ENCODE results near the gene CRYGN.

Gene CRYGN, protein sequence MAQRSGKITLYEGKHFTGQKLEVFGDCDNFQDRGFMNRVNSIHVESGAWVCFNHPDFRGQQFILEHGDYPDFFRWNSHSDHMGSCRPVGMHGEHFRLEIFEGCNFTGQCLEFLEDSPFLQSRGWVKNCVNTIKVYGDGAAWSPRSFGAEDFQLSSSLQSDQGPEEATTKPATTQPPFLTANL

DNA sequence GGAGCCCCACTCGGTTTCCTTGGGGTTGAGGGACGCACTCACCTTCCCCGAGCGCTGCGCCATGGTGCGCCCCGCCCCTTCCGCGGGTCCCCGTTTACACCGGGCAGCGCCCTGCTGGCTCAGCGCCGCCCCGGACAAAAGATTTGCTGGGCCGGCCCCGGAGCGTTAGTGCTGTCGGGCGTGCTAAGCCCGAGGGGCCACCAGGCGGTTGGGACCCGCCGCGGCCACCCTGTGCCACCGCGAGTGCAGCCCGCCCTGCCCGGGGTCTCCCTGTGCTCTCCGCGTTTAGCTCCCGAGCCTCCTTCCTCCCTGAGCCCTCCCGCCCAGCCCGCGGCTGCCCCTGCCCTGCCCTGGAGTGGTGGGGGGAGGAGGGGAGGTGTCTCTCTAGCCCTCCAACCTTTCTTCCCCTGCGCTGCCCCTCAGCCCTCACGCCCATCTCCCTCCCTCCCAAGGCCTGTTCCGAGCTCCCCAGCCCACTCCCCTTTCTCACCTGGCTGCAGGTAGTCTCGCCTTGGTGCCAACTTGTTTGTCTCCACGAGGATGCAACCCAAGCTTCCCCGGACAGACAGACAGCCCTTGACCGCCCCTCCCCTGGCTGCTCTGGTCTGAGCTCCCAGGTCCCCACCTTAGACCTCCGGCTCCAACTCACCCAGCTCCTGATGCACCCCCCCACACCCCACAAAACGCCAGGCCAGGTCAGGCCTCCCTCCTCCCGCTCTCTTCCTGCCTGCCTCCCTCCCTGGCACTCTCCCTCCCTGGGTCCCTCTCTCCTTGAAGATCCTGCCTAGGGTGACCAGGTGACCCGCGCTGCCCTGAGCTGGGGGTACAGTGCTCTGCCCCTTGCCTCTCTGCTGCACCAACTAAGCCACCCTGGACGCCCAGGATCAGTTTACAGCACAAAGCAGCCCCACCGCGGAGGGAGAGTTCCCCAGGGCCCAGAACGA is at the start of gene CRYGN:
Gene CRYGN (minus strand): TSS at position 287 of the 944 bp plus-strand sequence. CDS start 224 bp downstream, at position 63.
- in situ Hi-C loops (cut with MboI; ENCODE audit: low sequenced_read_pairs): no loop called here

DNA sequence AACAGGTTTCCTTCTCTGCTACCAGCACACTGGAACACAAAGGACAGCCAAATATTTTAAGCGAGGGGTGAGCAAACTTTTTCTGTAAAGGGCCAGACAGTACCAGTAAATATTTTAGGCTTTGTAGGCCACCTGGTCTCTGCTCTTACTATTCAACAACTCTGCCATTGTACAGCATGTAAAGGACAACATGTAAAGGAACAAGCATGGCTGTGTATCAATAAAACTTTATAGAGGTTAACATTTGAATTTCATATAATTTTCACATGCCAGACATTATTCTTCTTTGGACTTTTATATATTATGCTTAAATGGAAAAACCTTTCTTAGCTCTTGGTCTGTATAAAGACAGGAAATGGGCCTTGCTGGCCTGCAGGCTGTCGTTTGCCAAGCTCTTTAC is 49.6 kb upstream of the CRYGN start:
- in situ Hi-C loops (cut with MboI; ENCODE audit: low sequenced_read_pairs): no loop called here

DNA sequence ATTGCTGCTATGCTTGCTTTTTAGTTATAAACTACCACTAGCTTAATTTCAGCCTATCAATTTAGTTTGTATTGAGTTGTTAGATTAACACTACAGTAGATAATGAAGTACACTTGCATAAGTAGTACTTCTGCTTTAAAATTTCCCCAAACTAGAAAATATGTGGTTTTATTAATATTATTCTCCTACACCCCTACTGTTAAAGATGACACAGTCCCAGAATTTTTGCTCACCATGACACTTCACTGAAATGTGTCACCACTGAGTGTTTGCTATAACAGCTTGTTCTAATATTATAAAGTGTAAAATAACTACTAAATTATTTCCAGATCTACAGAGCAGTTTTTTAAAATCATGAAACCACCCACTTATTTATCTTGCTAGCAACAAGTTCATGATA is 48.2 kb upstream of the CRYGN start:
- in situ Hi-C loops (cut with MboI; ENCODE audit: low sequenced_read_pairs): no loop called here

DNA sequence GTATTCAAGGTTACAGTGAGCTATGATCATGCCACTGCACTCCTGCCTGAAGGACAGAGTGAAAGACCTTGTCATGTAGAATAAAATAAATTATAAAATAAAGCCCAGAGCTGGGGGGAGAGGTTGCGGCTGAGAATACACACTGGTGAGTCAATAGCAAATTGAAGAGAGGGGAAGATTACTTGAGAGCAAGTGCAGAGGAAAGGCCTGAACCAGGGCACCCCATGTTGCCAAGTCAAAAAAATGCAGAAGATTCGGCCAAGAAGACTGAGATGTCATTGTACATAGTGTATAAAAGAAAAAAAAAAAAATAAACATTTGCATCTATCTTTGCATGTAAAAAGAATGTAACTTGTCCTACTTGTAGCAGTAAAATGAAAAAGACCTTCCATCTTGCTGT is 47.3 kb upstream of the CRYGN start:
- in situ Hi-C loops (cut with MboI; ENCODE audit: low sequenced_read_pairs): no loop called here

DNA sequence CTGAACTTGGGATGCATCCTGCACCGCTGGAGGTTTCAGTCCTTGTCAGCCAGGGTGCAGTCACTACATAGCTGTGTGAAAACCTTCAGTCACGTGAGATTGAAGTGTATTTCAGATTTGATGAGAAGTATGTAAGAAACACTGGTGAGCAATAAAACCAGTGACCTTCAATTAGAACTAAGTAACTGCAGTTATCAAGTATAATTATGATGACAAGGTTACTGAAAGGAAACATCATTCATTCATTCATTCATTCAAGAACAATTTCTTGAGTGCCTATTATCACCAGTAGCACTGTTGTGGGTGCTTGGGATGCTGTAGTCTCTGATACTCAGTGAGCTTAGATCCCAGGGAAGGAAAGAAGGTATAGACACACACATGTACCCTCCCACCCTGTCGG is 46.1 kb upstream of the CRYGN start:
- in situ Hi-C loops (cut with MboI; ENCODE audit: low sequenced_read_pairs): no loop called here

DNA sequence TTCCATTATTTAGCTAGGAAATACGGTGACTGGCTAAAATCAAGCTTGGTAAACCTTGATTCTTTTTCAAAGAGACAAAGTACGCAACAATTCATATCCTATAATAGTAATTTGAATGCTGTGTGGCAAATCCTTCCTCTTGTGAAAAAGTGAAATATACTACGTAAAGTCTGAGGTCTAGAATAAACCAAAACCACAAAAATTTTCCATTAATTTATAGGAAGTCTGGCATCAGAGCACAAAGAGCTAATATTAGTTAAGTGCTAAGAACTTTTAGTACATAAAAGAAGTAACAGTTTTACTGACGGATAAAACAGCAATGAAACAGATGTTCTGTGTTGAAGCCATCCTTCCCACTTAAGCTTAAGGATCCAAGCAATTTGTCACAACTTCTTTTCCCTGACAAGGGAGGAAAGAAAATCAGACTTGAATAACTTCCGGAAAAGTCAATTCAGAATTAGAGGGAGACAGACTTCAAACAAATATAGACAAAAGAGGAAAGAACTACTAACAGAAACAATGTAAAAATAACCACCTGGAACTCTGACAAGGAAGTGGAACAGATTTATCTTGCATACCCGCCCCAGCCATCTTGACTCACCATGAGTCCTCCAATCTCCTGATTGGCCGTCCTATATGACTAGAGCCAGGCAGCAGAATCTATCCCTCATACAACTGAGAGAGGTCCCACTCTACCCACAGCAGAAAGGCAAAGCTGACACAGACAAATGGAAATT is 45.2 kb upstream of the CRYGN start:
- in situ Hi-C loops (cut with MboI; ENCODE audit: low sequenced_read_pairs): no loop called here

DNA sequence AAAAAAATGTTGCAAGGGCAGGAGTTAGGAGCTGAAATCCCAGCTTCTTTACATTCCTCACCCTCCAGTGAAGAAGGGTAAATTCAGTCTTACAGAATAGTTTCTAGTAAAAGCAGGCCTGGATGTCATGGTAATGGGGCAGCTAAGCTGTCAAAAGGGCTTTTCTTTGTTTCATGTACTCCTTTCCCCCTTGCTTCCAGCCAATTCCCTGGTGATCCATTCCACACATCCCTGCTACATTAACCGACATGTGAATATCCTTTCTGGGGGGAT is 43.7 kb upstream of the CRYGN start:
- in situ Hi-C loops (cut with MboI; ENCODE audit: low sequenced_read_pairs): no loop called here

DNA sequence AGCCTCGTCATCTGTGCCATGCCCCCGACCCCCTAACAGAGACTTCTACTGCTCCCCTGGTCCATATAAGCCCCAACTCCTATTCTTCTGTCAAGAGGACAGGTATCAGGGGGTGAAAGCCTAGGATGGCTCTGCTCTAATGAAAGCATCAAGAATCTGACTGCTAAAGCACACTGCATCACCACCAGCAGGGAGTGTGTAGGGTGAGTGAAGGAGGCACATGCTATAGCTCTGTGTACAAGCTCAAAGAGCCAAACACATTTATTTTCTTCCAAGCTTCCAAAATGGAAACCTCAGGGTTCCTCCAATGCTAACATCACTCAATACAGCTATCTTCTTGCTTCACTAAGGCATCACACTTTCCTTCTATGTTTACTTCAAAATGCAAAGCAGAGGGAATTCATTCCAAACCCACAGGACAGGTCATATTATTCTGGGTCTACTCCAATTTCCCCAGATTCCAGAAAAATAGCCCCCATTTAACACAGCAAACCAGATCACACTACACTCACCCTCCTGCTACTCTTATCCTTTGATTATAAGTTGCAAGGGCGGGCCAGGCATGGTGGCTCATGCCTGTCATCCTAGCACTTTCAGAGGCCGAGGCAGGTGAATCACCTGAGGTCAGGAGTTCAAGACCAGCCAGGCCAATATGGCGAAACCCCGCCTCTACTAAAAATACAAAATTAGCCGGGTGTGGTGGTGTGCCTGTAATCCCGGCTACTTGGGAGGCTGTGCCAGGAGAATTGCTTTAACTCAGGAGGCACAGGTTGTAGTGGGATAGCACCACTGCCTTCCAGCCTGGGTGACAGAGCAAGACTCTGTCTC is 43.2 kb upstream of the CRYGN start:
- in situ Hi-C loops (cut with MboI; ENCODE audit: low sequenced_read_pairs): no loop called here

DNA sequence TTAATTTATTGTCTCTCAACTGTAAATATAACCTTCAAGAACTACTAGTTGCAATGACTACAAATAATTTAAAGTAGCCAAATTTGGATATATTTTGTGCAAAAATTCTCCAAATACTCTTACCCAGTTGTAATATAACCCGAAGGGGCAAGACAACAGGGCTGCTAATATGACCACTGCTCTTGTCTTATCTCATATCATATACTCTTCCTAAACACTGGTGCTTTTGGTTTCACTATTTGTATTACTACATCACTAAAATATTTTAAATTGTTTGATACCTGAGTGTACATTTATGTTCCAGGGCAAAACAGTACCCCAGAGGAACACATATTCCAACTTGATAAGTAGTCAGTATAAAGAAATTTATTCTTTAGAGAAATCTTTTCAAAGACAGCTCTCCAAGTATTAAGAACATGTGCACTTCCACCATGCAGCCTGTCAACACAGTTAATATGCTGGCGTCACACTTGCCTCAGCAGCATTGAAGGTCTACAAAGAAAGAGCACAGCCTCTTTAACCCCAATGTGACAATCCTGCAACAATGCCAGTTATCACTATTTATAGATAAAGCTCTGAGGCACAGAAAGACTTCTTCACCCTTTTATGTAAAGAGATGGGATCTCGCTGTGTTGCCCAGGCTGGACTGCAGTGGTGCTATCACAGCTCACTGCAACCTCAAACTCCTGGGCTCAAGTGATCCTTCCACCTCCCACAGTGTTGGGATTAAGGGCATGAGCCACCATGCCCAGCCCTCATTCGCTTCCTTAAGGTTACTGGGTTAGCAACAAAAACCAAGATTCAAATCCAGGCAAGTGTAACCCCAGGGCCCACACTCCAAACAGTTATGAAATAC is 41.9 kb upstream of the CRYGN start:
- in situ Hi-C loops (cut with MboI; ENCODE audit: low sequenced_read_pairs): no loop called here

DNA sequence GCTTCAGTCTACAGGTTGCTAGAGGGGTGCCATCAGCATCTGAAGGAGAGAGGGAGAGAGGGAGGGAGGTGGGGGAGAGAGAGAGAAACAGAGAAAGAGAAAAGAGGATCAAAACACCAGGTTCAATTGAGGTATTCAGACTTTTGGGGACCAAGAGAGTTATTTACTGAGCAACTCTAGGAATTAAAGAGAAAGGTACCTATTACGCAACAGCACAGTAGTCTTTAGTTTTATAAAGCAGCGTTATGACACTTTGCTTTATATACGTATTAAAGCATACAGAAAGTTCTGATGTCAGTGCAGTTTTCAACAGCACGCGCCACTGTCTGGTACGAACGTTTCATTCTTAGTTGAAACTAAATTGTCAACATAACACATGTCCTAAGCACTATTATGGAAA is 37.9 kb upstream of the CRYGN start:
- in situ Hi-C loops (cut with MboI; ENCODE audit: low sequenced_read_pairs): no loop called here

DNA sequence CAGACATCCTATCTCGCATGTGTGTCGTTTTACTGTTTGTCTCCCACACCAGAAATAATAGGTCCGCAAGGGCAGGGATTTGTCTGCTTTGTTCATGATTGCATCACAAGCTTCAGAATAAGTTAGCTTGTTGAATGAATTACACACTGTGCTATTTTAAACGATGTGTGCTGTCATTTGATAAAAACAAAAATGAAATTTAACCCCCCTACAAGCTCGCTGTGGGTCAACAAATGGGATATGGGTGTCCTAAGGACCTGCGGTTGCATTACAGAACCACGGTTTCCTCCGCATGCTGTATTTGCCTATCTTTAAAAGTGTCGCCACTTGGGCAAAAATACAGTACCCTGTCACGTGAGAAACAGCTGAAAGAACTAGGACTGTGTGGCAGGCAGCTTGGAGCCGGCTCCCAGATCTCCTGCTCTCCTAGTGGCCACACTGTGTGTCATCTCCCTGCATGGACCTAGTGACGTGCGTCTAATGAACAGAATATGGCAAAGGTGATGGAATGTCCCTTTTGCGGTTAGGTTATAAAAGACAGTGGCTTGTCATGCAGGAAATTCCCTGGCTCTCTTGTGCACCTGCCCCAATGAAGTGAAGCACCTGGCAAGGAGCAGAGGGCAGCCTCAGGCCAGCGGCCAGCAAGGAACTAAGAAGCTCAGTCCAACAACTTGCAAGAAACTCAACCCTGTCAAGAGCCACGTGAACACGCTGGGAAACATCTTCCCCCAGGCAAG is 32.9 kb upstream of the CRYGN start:
- in situ Hi-C loops (cut with MboI; ENCODE audit: low sequenced_read_pairs): no loop called here

DNA sequence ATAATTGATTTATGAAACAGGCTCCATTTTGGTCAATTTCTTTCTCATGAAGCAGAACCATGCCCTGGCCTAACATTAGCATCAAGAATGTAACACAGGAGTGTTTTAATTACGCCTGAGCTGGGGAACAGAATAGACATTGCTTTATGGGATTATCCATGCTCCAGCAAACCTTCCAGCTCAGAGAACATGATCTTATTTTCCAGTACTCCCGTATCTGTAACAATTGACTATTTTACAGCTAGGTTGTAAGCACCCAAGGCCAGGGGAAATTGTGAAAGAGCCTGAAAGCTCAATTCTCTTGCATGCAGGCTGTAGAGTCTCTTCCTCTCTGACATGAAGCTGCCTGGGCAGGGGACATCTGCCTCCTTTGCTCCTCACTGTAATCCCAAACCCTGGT is 30.8 kb upstream of the CRYGN start:
- in situ Hi-C loops (cut with MboI; ENCODE audit: low sequenced_read_pairs): no loop called here

DNA sequence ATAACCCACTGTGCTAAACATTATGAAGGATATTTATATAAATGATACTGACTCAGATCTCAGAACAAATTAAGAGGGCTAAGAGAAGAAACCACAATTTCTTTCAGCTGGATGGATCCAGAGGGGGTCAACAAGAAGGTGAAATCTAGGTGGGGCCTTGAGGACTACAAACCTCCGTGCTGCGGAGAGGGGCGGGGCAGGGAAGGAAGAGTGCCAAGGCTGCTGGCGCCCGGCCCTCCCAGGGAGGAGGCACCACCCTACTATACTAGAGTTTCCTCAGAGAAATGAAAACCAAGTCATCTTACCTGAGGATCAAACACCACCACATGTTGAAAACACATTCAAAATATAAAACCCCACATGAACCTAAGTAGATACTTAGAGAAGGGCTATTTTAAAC is 29.3 kb upstream of the CRYGN start:
- in situ Hi-C loops (cut with MboI; ENCODE audit: low sequenced_read_pairs): no loop called here

DNA sequence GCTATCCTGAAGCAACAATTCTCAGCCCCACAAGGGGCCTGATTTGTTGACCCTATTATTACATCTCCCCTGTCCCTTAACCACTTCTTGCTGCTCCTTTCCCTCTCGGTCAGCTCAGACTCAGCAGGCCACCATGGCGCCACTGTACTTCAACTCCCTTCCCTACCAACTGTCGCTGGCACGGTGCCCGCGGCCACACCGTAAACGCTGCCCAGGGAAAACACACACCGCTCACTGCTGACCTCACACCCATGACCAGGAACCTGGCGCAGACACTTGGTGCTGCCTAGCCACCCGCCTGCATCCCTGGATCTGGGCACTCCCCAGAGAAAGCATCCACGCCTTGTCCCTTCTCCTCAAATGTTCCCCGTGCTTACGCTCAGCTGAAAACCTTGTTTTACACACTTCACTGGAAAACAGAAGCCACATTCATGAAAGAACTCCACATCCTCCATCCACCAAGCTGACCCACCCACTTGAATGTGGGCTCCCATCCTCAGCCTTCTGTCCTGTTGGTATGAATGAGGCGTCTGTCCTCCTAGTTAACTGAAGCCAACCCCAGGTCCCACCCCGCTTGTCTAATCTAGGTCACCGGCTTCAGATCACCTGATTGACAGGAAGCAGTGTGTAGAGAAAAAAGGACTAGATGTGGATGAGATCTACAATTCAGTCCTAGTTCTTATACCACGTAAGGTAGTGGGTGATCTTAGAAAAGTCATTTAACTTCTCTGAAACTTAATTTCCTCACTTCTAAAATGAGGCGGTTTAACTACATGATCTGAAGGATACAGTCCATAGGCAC is 28.5 kb upstream of the CRYGN start:
- in situ Hi-C loops (cut with MboI; ENCODE audit: low sequenced_read_pairs): no loop called here

DNA sequence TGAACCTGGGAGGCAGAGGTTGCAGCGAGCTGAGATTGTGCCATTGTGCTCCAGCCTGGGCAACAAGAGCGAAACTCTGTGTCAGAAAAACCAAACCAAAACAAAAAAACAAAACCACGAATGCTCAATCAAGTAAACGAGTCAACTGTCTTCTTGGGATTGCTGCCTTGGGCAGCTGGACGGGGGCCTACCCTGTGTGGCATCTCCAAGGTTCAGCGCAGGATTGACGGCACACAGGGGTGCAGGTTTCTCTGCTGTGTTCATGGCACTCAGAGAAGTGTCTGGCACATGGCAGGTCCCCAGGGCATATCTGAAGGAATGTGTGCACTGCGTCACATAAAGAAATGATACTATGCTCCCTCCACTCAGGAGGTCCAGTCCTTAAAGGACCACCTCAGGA is 25.2 kb upstream of the CRYGN start:
- in situ Hi-C loops (cut with MboI; ENCODE audit: low sequenced_read_pairs): no loop called here

DNA sequence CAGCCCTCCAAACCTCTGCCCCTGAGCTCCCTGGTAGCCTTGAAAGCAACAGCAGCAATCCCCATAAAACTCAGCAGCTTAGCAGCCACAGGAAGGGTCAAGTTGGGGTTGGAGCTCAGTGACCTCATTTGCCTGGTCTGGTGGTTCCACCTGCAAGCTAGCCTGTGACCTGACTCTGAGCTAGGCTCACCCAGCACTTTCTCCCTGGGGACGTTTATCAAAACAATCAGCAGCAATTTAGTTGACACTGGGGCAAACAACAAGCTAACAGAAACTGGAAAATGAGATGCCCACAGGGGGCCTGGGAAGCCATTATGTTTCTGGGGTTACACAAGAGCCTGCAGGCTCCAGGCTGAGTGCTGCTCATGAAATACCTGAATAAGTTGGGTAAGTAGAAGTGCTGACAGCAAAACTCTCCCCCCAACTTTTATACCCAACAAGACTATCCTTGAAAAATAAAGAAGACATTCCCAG is 22.4 kb upstream of the CRYGN start:
- in situ Hi-C loops (cut with MboI; ENCODE audit: low sequenced_read_pairs): no loop called here

DNA sequence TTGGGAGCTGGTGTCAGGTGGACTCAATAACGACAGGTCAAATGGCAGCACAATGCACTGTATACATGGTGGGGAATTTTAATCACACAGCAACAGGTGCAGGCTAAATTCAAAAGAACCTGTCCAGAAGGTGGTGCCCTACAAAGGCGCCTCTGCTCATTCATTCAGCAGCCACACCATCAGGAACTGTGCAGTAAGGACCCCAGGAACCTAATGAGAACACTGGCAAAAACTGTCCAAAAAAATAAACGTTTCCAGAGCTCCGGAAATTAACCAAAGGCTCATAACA is 21.9 kb upstream of the CRYGN start:
- in situ Hi-C loops (cut with MboI; ENCODE audit: low sequenced_read_pairs): no loop called here

DNA sequence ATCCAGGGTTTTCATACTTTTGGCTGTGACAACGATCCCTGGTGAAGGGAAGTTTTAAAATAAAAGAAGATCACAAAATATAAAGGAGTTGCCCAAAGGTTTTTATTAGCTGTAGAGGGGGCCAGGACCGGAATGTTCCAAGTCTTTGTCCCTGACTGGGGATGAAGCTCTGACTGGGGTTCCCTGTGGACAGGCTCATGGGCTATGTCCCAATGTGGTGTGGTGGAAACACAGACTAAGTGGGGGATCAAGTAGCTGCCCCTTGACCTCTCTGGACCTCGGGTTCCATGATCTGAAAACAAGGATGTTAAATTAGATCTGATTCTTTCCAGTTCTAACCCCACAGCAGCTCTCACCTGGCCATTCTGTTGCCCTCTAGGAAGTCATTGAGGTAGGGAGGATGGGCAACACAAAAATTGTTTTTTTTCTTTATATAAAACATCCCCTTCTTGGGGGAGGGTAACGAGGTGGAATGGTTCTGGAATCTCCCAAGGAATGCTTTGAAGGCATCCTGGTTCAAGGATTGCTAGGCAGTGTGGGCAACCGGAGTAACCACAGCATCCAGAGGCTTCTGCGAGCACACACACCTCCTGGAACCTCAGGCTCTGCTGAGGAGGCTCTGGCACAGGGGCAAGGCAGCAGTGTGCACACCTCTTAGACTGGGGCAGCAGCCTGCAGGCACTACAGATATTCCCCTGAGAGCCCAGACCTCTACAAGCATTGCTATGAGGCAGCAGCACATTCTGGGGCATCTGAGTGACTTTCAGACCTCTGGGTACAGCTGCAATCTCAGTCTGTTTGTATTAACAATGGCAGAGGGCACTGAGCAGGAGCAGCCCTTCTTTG is 21.4 kb upstream of the CRYGN start:
- in situ Hi-C loops (cut with MboI; ENCODE audit: low sequenced_read_pairs): no loop called here

All from hTERT RPE-1 (cell line).